ENCODE results near the gene TAC3. TPM values are rescaled to one million over a fixed set of nuclear protein-coding genes. Genes with fewer than 3 reads are reported as not detected.
A peak's percentile ranks its signal among the peaks of the same experiment; 100 is the strongest.
"Not testable (repeated sequence)": the region's sequence is repeated elsewhere in the genome, so short reads cannot be mapped to it uniquely, and the experiment has no call there.

TAC3 gene
- total RNA-seq, result not detected in 2 replicates

DNA sequence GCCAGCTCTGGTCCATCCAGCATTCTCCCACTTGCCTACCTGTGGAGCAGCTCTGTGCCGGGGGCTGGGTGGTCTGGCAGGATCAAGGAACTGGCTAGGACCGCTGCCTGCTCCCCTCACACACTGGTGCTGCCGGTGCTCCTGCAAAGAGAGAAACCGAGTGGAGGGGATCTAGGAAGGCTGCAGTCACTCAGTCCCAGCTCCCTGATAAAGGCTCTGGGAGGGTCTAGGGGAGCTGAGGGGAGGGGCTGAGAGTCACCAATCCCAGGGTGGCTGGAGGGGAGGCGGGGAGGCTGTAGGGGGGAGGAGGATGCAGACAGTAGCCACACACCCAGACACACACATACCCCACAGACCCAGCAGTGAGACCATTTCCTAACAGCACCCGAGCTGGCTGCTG is at the start of gene TAC3:
TSS of gene TAC3 (minus strand) at position 182 of the 400 bp plus-strand sequence. CDS start 732 bp downstream, outside the sequence.
- no peak for DNase-seq (ENCODE audit: low read depth in 2 of 2)

DNA sequence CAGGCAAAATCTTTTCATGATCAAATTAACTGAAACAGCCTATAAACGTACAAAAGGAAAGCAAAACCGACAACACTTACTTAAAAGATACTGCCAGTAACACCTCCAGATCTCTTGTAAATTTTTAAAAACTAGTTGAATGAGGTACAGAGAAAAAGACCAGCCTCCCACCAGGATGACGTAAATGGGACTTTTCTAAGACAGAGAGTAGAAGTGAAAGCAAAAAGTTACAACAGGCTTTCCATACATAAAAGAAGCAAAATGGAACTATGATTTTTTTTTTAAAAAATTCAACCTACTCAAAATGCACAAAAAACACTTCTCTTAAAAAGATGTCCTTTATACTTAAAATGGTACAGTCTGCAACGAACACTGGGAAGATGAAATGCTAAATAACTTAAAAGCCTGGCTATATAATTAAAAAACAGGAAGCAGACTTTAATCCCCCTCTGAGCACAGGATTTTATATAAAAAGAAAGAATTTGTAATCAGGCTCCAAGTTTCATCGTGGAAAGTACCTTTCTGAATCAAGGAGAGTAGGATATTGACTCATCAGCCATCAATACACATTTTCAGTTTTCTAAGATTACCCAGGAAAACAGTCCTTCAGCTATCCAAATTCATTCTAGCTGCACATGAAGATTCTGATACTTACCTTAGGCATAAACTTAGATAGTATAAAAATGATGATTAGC is 47.8 kb upstream of the TAC3 start:
- DNase-seq (ENCODE audit: low read depth in 2 of 2), result peak in 1 of 2 donors; percentile 44

DNA sequence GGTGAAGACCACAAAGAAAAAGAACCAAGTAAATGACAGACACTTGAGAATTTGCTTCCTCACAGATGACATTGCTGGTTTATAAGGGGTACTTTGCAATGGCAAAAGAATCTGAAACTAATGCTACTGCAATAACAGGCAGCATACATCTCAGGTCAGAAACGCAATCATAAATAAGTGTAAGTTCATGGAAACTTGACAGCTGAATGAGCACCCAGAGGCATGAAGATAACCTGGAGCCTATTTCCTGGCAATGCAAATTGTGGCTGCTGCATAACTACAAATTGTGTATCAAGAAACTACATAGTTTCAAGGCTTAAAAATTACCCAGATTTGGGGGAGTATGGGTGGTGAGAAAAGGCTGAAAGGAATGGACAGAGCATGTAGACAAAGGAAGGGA is 42.1 kb upstream of the TAC3 start:
- no peak for DNase-seq (ENCODE audit: low read depth in 2 of 2)

DNA sequence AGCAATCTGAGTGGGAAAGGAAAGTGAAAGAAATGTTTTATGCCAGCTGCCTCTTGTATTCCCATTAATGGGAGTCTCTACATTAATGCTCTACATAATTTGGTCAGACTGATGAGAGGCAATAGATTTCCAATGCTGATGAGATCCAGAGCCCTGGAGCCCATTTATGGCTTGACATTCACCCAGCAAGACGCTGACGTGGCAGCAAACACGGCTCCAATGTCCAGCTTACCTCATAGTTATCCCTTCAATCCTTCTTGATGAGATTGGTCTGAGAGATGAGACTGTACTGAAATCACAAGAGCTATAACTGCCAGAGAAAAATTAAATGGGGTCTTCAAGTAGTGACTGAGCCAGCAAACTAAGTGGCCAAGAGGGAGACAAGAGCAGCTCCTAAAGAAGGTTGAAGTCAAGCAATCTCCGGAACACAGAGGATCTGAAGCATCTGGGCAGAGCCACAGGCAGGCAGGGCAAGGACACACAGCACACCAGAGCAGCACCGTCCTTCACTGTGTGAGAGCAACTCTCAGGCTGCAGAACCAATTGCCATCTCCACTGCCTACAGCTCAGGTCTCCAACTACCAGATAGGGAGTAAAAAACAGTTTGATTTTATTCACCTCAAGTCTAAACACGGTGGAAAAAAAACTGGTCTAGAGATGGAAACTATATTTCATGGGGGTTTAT is 40.9 kb upstream of the TAC3 start:
- no peak for DNase-seq (ENCODE audit: low read depth in 2 of 2)

DNA sequence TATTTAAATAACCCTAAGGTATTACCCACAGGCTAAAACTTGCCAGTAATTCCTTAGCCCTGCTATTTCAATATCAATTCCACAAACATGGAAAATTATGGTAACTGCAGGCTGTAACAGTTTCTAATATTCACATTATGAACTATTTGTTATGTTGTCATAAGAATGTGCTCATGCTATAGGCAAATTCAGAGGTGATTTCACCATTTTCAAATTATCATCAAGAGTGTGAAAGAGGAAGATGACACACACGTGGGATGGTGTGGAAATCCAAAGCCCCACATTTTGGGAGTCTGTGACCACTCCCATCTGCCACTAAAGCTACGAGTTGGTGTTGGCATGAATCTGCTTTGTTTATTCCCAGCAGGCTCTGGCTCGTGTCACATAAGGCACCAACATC is 39.5 kb upstream of the TAC3 start:
- no peak for DNase-seq (ENCODE audit: low read depth in 2 of 2)

DNA sequence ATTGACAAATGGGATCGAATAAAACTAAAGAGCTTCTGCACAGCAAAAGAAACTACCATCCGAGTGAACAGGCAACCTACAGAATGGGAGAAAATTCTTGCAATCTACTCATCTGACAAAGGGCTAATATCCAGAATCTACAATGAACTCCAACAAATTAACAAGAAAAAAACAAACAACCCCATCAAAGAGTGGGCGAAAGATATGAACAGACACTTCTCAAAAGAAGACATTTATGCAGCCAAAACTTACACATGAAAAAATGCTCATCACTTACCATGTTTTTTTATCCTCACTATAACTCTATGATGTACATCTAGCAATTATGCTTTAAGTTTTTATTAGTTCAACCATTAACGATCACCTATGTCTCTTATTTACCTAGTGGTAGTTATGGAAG is 37.6 kb upstream of the TAC3 start:
- not testable (repeated sequence) for DNase-seq (ENCODE audit: low read depth in 2 of 2)

DNA sequence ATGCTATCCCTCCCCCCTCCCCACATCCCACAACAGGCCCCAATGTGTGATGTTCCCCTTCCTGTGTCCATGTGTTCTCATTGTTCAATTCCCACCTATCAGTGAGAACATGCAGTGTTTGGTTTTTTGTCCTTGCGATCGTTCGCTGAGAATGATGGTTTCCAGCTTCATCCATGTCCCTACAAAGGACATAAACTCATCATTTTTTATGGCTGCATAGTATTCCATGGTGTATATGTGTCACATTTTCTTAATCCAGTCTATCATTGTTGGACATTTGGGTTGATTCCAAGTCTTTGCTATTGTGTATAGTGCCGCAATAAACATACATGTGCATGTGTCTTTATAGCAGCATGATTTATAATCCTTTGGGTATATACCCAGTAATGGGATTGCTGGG is 36.8 kb upstream of the TAC3 start:
- not testable (repeated sequence) for DNase-seq (ENCODE audit: low read depth in 2 of 2)

DNA sequence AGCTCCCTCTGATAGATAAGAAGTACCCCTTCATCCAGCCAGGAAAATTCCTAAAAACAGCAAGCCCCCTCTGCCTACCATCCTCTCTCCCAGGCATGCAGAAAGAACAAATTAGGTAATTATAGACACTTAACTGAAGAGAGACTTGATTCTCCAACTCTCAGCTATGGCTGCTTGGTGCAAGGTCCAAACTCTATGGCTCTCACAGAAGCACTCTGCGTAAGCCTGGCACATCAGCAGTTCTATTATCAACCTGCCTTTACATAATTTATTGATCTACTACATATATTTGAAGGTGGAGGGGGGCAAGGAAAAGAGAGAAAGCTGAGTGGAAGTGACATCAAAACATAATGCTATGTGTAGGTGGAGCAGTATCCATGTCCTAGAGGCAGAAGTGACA is 34.7 kb upstream of the TAC3 start:
- no peak for DNase-seq (ENCODE audit: low read depth in 2 of 2)

DNA sequence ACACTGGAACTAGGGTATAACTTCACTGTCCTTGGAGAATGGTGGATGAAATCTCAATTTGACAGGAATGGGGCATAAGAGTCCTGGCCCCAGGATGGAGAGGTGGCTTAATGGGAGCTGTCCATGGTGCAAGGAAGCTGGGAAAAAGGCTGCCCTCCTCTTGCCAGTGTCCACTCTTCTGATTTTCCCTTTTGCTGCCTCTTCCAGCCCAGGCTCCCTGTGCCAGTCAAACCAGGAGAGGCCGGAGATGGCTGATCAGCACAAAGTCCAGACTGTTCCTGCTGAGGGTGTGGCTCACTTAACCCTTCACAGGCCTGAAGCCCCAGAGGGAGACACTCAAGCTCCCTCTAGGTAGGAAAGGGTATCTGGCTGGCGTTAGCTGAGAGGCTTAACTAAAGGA is 33.6 kb upstream of the TAC3 start, which contains the start of gene MYO1A:
TSS of gene MYO1A (minus strand) at position 240 of the 400 bp plus-strand sequence. CDS start 1,806 bp downstream, outside the sequence.
- DNase-seq (ENCODE audit: low read depth in 2 of 2), result peak; percentile 4 to 22

DNA sequence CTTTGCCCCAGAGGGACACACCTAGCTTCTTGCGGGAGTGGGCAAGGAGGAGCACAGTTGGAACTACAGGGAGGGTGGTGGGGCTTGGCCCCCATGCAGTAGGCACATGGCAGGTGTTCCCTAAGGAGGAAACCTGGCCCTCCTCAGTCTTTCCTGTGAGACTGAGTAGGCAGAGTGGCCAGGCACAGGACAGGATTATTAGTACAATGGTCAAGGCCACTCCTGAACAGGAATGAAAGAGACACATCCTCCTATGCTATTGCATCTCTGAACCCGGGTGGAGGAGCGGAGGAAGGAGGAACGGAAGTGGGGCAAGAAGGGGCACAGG is 32.8 kb upstream of the TAC3 start:
- DNase-seq (ENCODE audit: low read depth in 2 of 2), result no peak

DNA sequence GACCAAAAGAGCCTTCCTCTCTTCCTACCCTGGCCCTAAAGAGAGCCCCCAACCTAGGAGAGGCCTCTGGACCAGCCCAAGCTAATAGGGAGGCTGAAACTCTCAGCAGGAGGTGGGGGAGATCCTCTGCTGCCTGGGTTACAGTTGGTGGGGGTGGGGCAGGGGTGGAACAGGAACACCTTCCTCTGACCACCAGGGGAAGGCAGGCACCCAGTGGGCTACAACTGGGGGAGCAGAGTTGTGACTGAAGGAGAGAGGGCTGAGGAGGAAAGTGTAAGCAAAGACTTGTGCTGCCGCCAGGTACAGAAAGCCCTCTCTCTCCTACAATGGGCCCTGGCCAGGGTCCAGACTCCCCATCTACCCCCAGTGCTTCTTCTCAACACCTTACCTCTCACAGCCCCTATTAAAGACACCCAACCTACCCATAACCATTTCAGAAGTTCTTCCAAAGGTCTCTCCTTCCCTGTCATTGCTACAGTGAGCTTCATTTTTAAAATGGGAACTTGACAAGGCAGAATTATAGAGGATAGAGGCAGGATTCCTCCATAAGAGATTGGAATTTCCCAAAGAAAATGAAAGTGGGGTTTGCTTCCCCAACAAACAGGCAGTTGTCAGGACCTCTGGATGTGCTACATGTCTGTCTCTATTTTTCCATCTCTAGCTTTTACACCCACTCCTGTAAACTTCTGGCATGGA is 32.2 kb upstream of the TAC3 start:
- DNase-seq (ENCODE audit: low read depth in 2 of 2), result no peak

DNA sequence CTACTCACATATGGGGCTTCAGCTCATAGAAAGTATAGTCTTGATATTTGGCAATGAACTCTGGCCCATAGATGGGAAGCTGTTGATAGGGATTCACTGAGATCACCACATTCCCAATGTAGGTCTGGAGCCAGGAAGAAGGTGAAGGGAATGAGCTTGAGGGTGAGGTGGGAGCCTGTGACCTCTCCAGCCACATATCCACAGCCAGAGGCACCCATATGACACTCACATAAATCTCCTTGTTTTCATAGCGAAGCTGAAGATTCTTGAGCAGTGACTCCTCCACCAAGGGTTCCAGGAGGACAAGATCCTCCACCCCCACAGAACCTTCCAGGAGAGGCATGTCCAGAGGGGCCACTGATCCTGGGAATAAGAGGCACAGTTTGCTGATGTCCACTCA is 31.7 kb upstream of the TAC3 start:
- DNase-seq (ENCODE audit: low read depth in 2 of 2), result no peak

DNA sequence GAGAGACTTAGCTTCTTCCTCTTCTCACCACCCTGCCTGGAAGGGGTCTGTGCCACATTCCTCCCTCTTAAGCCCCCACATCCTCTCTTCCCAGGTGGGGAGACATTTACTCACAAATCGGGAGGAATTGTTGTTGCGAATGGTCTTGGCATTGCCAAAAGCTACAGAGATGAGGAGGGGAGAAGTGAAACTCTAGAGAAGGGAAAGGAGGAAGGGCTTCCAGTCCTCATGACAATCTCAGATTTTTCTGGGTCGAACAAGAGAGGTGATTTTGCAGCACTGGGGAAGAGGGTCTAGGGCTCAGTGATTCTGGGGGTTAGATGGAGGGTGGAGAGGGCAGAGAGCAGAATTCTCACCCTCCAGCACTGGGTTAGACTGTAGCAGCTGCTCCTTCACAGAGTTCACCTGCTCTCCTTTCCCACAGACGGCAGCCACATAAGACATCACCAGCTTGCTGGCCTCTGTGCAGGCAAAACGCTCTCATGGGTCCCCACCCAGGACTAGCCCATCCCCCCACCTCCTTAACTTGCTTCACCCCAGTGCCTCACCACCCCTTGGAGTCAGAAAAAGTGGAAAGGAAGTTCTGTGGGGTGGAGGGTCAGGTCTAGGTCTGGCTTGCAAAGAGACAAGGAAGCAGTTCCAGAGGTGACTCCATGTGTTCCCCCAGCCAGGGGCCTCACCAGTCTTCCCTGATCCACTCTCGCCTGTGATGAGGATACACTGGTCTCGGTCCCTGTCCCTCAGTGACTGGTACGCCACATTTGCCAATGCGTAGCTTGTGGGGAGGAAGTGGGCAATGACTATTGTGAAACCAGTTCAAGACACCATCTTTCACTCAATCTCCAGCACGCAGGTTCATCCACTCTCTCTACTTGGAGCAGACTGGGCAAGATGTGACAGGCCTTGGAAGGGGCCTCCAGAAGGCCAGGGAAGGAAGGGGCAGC is 30.9 kb upstream of the TAC3 start:
- no peak for DNase-seq (ENCODE audit: low read depth in 2 of 2)

DNA sequence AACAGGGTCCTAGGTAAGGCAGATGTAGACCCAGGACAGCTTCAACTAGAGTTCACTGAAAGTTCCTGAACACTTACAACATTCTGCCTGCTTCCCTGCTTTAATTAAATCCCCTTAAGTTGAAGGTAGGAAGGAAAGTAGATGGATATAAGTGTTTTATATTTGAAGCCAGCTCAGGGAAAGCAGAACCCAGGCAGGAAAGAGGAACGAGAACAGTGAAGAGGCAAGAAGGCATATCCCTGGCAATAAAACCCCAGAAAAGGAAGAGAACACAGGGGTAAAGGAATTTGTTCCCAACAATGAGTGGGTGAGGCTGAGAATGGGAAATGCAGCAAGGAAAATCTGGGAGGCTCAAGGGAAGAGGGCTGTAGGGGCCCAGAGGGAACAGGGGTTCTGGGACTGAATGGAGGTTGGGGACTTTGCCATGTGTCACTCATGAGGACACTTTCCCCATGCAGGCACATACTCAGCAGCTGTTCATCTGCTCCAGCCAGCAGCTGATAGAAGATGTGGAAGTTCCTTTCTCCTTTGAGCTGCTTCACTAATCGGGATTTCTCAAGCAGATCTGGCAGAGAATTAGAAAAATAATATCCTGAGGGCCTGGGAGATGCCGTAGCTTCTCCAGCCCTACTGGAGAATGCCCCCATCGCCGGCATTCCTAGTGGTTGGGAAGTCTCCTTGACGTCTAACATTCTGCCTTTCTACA is 29.9 kb upstream of the TAC3 start:
- no peak for DNase-seq (ENCODE audit: low read depth in 2 of 2)

DNA sequence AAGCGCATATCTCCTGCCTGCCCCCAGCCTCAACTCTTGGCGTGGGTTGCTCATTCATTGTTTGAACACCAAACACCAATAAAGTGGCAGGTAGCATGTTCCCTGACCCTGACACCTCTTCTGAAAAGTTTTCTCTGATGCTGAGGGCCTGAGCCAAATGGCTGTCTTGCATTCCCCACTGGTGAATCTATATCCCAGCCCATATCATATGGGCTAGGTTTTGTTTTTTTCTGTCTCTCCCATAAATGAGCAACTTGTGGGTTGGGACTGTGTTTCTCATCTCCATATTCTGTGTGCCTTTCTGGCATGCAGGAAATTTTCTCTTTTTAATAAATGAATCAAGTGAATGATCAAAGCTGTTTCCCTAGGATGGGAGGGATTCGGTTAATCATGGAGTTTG is 28.6 kb upstream of the TAC3 start:
- no peak for DNase-seq (ENCODE audit: low read depth in 2 of 2)

DNA sequence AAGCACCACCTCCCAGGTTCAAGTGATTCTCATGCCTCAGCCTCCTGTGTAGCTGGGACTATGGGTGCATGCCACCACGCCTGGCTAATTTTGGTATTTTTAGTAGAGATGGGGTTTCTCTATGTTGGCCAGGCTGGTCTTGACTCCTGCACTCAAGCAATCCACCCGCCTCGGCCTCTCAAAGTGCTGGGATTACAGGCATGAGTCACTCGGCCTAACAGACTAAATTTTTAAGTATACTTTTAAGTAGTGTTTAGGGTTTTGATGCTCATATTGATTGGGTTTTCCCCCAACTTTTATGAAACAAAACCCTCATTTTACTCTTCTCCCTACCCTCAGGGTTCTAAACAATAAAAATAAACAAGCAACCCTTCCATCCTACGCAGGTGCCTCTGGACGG is 28.1 kb upstream of the TAC3 start:
- no peak for DNase-seq (ENCODE audit: low read depth in 2 of 2)

DNA sequence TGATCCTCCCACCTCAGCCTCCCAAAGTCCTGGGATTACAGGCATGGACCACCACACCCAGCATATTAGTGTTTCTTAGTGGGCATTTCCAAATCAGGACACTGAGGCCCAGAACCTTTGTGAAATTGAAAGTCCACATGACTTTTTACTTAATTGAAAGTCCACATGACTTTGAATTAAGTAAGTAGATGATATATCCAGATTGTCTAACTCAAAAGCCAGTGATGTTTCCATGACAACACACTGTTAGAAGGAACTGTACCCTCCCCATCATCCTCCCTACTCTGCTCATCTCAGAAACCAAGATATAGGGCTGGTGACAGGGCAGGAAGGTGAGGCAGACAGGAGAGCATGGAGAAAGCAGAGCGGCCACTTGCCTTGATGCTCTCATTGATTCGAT is 26.4 kb upstream of the TAC3 start:
- no peak for DNase-seq (ENCODE audit: low read depth in 2 of 2)

DNA sequence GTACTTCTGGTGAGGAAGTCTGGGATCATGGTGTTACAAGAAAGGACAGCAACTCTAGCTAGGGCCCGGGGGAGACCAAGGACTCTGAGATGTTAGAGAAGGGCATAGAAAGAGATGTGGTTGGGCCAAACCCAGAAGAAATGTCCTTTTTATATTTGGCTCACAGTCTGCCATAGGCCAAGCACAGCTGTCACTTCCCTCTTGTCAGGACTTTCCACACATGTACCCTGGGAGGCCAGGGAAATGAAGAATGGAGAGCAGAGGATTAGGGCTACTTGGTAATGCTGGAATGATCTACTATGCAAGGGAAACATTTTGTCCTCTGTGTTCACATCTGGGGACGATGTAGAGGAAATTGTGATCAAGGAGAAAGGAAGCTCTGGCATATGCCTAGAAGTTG is 24.4 kb upstream of the TAC3 start:
- no peak for DNase-seq (ENCODE audit: low read depth in 2 of 2)

DNA sequence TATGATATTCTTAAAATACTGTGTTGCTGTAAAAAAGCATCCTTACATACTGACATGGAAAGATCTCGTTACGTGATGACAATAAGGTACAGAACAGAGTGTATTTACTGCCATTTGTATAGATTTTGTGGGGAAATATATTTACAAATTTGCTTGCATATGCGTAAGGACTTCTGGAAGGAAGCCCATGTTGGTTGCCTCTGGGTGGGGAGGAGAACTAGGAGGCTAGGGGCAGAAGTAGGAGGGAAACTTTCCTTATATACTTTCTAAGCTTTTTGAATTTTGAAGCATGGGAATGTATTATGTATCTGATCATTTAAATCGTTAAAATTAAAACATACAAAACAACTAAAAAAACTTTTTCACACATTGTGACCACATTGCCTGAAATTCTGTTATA is 23.9 kb upstream of the TAC3 start:
- DNase-seq (ENCODE audit: low read depth in 2 of 2), result no peak

DNA sequence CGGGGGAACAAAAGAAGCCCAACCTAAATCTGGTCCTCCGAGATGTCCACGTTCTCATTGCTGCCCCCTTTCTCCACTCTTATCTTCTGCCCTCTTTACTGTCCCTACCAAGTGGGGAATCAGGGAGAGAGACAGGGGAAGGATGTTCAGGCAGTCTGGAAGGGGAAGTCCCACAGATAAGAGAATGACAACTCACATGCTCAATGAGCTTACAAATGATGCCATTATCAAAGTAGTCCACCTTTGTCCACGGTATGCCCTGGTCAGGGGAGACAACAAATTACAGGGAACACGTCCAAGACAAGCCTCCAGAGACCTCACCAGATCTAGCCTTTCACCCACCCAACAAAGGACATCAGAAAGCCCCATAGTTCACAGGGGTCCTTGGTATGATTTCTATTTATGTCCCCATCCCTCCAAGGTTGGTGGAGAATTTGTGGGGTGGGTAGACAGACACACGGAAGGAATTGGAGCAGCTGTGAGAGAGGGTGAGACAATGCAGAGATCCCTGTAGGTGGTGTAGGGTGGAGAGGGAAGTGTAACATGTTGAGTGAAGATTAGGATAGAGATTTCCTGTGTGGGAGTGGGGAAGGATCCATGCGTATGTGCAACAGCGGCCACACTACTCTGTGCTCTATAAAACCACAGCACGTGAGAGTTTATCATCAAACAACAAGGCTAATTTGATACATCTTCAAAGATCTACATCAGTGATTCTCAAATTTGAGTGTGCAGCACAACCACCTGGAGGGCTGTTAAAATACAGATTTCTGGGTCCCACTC is 22.9 kb upstream of the TAC3 start:
- no peak for DNase-seq (ENCODE audit: low read depth in 2 of 2)
